HEK293 (cell line): ENCODE data around the gene MAPKAP1.

Experiments
- CTCF ChIA-PET: fragments of 350-600 bp; formaldehyde crosslinking; extraction: SDS; loops from one replicate; lab custom pipeline; 2021; ENCODE audit warnings: antibody characterized with exemption; lab: Yijun Ruan, JAX
- POLR2A ChIA-PET: fragments of 300-600 bp; formaldehyde crosslinking; extraction: SDS; loops from one replicate; lab custom pipeline; 2020; ENCODE audit warnings: antibody characterized with exemption, inconsistent platforms; lab: Yijun Ruan, JAX
- H3K27ac ChIP-seq: fragments of 200-500 bp; sonication (Bioruptor generic); 2 replicates; pipeline ENCODE4 v1.5.1; 2014; ENCODE audit warnings: low read depth, low read length, control low read depth, inconsistent platforms; ENCODE audit errors: extremely low read depth
- H3K36me3 ChIP-seq, 2 experiments: fragments of 200-500 bp in 1 of 2; sonication (Bioruptor generic) in 1 of 2; 1 replicate in 1 of 2; 2 replicates in 1 of 2; pipeline ENCODE4 v1.5.1; 2014 to 2017; ENCODE audit warnings: inconsistent platforms in 2 of 2, low read length in 2 of 2; ENCODE audit not compliant: control insufficient read depth in 2 of 2, insufficient read depth in 1 of 2
- H3K4me1 ChIP-seq: fragments of 200-500 bp; sonication (Bioruptor generic); 2 replicates; pipeline ENCODE4 v1.5.1; 2014; ENCODE audit warnings: mild to moderate bottlenecking, low read length, inconsistent platforms; ENCODE audit not compliant: control insufficient read depth, insufficient read depth
- H3K4me3 ChIP-seq: 2 replicates; pipeline ENCODE4 v1.5.1; 2011; ENCODE audit warnings: low read depth, mild to moderate bottlenecking, control low read depth, low read length, moderate library complexity
- H3K9me3 ChIP-seq: fragments of 200-500 bp; sonication (Bioruptor generic); 2 replicates; pipeline ENCODE4 v1.5.1; 2014; ENCODE audit warnings: low read depth, low read length, inconsistent platforms; ENCODE audit not compliant: control insufficient read depth, insufficient read depth
- KLF16 ChIP-seq: fragments of 450-650 bp; formaldehyde crosslinking; IDR thresholded peaks from 2 replicates; pipeline ENCODE4 v1.5.1; 2017; ENCODE audit warnings: missing biosample characterization, missing genetic modification characterization
- KLF9 ChIP-seq: fragments of 450-650 bp; formaldehyde crosslinking; IDR thresholded peaks from 2 replicates; pipeline ENCODE4 v1.5.1; 2016; ENCODE audit warnings: missing biosample characterization, missing genetic modification characterization, low read depth
- MYNN ChIP-seq: fragments of 450-650 bp; formaldehyde crosslinking; IDR thresholded peaks from 2 replicates; pipeline ENCODE4 v1.5.1; 2016; ENCODE audit warnings: missing biosample characterization, missing genetic modification characterization, borderline replicate concordance
- OSR2 ChIP-seq: fragments of 450-650 bp; formaldehyde crosslinking; IDR thresholded peaks from 2 replicates; pipeline ENCODE4 v1.5.1; 2016; ENCODE audit warnings: missing biosample characterization, missing genetic modification characterization
- PRDM4 ChIP-seq: fragments of 450-650 bp; formaldehyde crosslinking; IDR thresholded peaks from 2 replicates; pipeline ENCODE4 v1.5.1; 2017; ENCODE audit warnings: missing biosample characterization, missing genetic modification characterization
- SP2 ChIP-seq: fragments of 450-650 bp; formaldehyde crosslinking; IDR thresholded peaks from 2 replicates; pipeline ENCODE4 v1.5.1; 2016; ENCODE audit warnings: missing biosample characterization, missing genetic modification characterization
- YY2 ChIP-seq: fragments of 450-650 bp; formaldehyde crosslinking; IDR thresholded peaks from 2 replicates; pipeline ENCODE4 v1.5.1; 2016; ENCODE audit warnings: missing biosample characterization, missing genetic modification characterization
- ZBTB11 ChIP-seq: fragments of 450-650 bp; formaldehyde crosslinking; conservative IDR thresholded peaks from 2 replicates; pipeline ENCODE4 v1.5.1; 2016; ENCODE audit warnings: low read depth, missing biosample characterization, missing genetic modification characterization
- ZBTB48 ChIP-seq: fragments of 450-650 bp; formaldehyde crosslinking; IDR thresholded peaks from 2 replicates; pipeline ENCODE4 v1.5.1; 2016; ENCODE audit warnings: missing biosample characterization, missing genetic modification characterization
- ZFP41 ChIP-seq: fragments of 450-650 bp; formaldehyde crosslinking; IDR thresholded peaks from 2 replicates; pipeline ENCODE4 v1.5.1; 2016; ENCODE audit warnings: missing biosample characterization, missing genetic modification characterization, borderline replicate concordance
- ZNF133 ChIP-seq: fragments of 450-650 bp; formaldehyde crosslinking; IDR thresholded peaks from 2 replicates; pipeline ENCODE4 v1.5.1; 2016; ENCODE audit warnings: missing biosample characterization, missing genetic modification characterization
- ZNF155 ChIP-seq: fragments of 450-650 bp; formaldehyde crosslinking; IDR thresholded peaks from 2 replicates; pipeline ENCODE4 v1.5.1; 2016; ENCODE audit warnings: missing biosample characterization, missing genetic modification characterization
- ZNF184 ChIP-seq: fragments of 450-650 bp; IDR thresholded peaks from 2 replicates; pipeline ENCODE4 v1.5.1; 2018; ENCODE audit warnings: missing biosample characterization, mild to moderate bottlenecking, missing genetic modification characterization
- ZNF239 ChIP-seq: fragments of 450-650 bp; formaldehyde crosslinking; IDR thresholded peaks from 2 replicates; pipeline ENCODE4 v1.5.1; 2016; ENCODE audit warnings: missing biosample characterization, missing genetic modification characterization
- ZNF24 ChIP-seq: fragments of 450-650 bp; formaldehyde crosslinking; IDR thresholded peaks from 2 replicates; pipeline ENCODE4 v1.5.1; 2016; ENCODE audit warnings: missing biosample characterization, missing genetic modification characterization
- ZNF324 ChIP-seq: fragments of 450-650 bp; formaldehyde crosslinking; IDR thresholded peaks from 2 replicates; pipeline ENCODE4 v1.5.1; 2016; ENCODE audit warnings: missing biosample characterization, missing genetic modification characterization
- ZNF354C ChIP-seq: fragments of 450-650 bp; formaldehyde crosslinking; IDR thresholded peaks from 2 replicates; pipeline ENCODE4 v1.5.1; 2016; ENCODE audit warnings: missing biosample characterization, missing genetic modification characterization, low read depth, borderline replicate concordance
- ZNF394 ChIP-seq: fragments of 450-650 bp; formaldehyde crosslinking; IDR thresholded peaks from 2 replicates; pipeline ENCODE4 v1.5.1; 2016; ENCODE audit warnings: missing biosample characterization, missing genetic modification characterization, mild to moderate bottlenecking, moderate library complexity, borderline replicate concordance
- ZNF488 ChIP-seq: fragments of 450-650 bp; formaldehyde crosslinking; IDR thresholded peaks from 2 replicates; pipeline ENCODE4 v1.5.1; 2016; ENCODE audit warnings: missing biosample characterization, missing genetic modification characterization
- ZNF513 ChIP-seq: fragments of 450-650 bp; IDR thresholded peaks from 2 replicates; pipeline ENCODE4 v1.5.1; 2018; ENCODE audit warnings: missing biosample characterization, missing genetic modification characterization
- ZNF521 ChIP-seq: fragments of 450-650 bp; formaldehyde crosslinking; IDR thresholded peaks from 2 replicates; pipeline ENCODE4 v1.5.1; 2017; ENCODE audit warnings: missing biosample characterization, mild to moderate bottlenecking, missing genetic modification characterization
- ZNF530 ChIP-seq: fragments of 450-650 bp; formaldehyde crosslinking; IDR thresholded peaks from 2 replicates; pipeline ENCODE4 v1.5.1; 2016; ENCODE audit warnings: low read depth, missing biosample characterization, missing genetic modification characterization
- ZNF548 ChIP-seq: fragments of 450-650 bp; formaldehyde crosslinking; IDR thresholded peaks from 2 replicates; pipeline ENCODE4 v1.5.1; 2016; ENCODE audit warnings: missing biosample characterization, missing genetic modification characterization
- ZNF580 ChIP-seq: fragments of 450-650 bp; formaldehyde crosslinking; IDR thresholded peaks from 2 replicates; pipeline ENCODE4 v1.5.1; 2016; ENCODE audit warnings: missing biosample characterization, missing genetic modification characterization
- ZNF610 ChIP-seq: fragments of 450-650 bp; formaldehyde crosslinking; IDR thresholded peaks from 2 replicates; pipeline ENCODE4 v1.5.1; 2016; ENCODE audit warnings: missing biosample characterization, missing genetic modification characterization, borderline replicate concordance
- ZNF624 ChIP-seq: fragments of 450-650 bp; formaldehyde crosslinking; IDR thresholded peaks from 2 replicates; pipeline ENCODE4 v1.5.1; 2017; ENCODE audit warnings: missing biosample characterization, missing genetic modification characterization
- ZNF704 ChIP-seq: fragments of 450-650 bp; formaldehyde crosslinking; IDR thresholded peaks from 2 replicates; pipeline ENCODE4 v1.5.1; 2016; ENCODE audit warnings: missing biosample characterization, missing genetic modification characterization
- ZNF792 ChIP-seq: fragments of 450-650 bp; formaldehyde crosslinking; IDR thresholded peaks from 2 replicates; pipeline ENCODE4 v1.5.1; 2016; ENCODE audit warnings: missing biosample characterization, missing genetic modification characterization
- ZNF837 ChIP-seq: fragments of 450-650 bp; formaldehyde crosslinking; IDR thresholded peaks from 2 replicates; pipeline ENCODE4 v1.5.1; 2016; ENCODE audit warnings: missing biosample characterization, missing genetic modification characterization

The MAPKAP1 gene

GRCh38 chr9:125541840-125542243, 165.2 kb downstream of the MAPKAP1 start (continued):
- TF ChIP-seq ZNF24 (tag by site-specific recombination) (0 out of 2 replicates have a peak, but pooled peaks have one; percentile 32), ZNF513 (tag by site-specific recombination) (no peak), ZNF133 (tag by site-specific recombination) (no peak), ZNF155 (no peak), SP2 (tag by site-specific recombination) (no peak), ZNF184 (tag by site-specific recombination) (no peak), KLF9 (tag by site-specific recombination) (no peak), PRDM4 (tag by site-specific recombination) (peak; percentile 50), ZNF239 (tag by site-specific recombination) (no peak), ZNF704 (tag by site-specific recombination) (no peak), ZNF580 (tag by site-specific recombination) (peak; percentile 77), YY2 (tag by site-specific recombination) (no peak), ZNF530 (tag by site-specific recombination) (no peak), OSR2 (tag by site-specific recombination) (peak; percentile 52; the same call in 1 of the 2 replicates), KLF16 (tag by site-specific recombination) (0 out of 2 replicates have a peak, but pooled peaks have one; percentile 34), ZNF488 (tag by site-specific recombination) (no peak), ZNF548 (no peak), ZBTB11 (tag by site-specific recombination) (no peak)
- TF ChIP-seq, all 188 proteins: peak for 33

- H3K27ac ChIP-seq, result no peak overlapping the region
- H3K36me3 ChIP-seq, result no peaks in the 10 kb centered on the region
- ChIA-PET CTCF (interaction anchor here (0.6 to 2.2 kb wide), 4 partner anchors 10 to 22 kb away, joined by 3 to 10 read pairs (median 5); no protein-coding TSS in a partner anchor), POLR2A (no interaction called here)
- no peaks in the 10 kb centered on the region for H3K9me3 ChIP-seq
- no peak overlapping the region for H3K4me3 ChIP-seq
- H3K4me1 ChIP-seq, result peaks cover 46% of the 10 kb centered on the region
- TF ChIP-seq ZNF624 (tag by site-specific recombination), result no peak
- no peak for TF ChIP-seq ZNF394 (tag by site-specific recombination)
- TF ChIP-seq ZNF354C (tag by site-specific recombination), result no peak
- no peak for TF ChIP-seq ZNF239 (tag by site-specific recombination)
- TF ChIP-seq ZNF792 (tag by site-specific recombination), result no peak
- no peak for TF ChIP-seq ZNF837 (tag by site-specific recombination)
- TF ChIP-seq ZNF521 (tag by site-specific recombination), result no peak
- TF ChIP-seq ZNF324 (tag by site-specific recombination), result no peak
- TF ChIP-seq MYNN, result no peak
- TF ChIP-seq ZBTB48 (tag by site-specific recombination), result no peak
- no peak for TF ChIP-seq ZFP41 (tag by site-specific recombination)
- no peak for TF ChIP-seq ZNF24 (tag by site-specific recombination)
- TF ChIP-seq ZNF610, result no peak
Observed at GRCh38 chr9:125540497-125540896, 166.5 kb downstream of the MAPKAP1 start.
